ENCODE measurements around the gene DCTN5.

The DCTN5 gene

DNA sequence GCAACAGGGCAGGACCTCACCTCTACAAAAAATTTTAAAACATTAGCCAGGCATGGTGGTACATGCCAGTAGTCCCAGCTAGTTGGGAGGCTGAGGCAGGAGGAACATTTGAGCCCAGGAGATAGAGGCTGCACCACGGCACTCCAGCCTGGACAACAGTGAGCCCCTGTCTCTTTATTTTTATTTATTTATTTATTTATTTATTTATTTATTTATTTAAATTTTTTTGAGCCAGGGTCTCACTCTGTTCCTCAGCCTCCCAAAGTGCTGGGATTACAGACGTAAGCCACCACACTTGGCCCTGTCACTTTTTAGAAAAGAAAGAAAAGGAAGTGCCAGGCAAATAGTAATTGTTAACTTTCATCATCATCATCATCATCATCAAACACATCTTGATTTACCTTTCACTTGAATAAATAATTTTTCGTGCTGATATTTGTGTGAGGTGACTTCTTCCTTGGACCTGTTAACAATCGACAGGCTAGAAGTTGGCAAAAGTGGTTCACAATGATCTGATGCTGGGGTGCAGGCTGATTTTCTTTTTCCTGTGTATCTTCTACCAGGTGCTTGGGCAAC, 6.7 kb upstream of the DCTN5 start:
- H3K27ac ChIP-seq = no peak overlapping the region
- TF ChIP-seq ZFX (IDR thresholded peaks at IDR 0.05) = no peak
- TF ChIP-seq, protein P1, sequence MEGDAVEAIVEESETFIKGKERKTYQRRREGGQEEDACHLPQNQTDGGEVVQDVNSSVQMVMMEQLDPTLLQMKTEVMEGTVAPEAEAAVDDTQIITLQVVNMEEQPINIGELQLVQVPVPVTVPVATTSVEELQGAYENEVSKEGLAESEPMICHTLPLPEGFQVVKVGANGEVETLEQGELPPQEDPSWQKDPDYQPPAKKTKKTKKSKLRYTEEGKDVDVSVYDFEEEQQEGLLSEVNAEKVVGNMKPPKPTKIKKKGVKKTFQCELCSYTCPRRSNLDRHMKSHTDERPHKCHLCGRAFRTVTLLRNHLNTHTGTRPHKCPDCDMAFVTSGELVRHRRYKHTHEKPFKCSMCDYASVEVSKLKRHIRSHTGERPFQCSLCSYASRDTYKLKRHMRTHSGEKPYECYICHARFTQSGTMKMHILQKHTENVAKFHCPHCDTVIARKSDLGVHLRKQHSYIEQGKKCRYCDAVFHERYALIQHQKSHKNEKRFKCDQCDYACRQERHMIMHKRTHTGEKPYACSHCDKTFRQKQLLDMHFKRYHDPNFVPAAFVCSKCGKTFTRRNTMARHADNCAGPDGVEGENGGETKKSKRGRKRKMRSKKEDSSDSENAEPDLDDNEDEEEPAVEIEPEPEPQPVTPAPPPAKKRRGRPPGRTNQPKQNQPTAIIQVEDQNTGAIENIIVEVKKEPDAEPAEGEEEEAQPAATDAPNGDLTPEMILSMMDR (conservative IDR thresholded peaks at IDR 0.05) = no peak

DNA sequence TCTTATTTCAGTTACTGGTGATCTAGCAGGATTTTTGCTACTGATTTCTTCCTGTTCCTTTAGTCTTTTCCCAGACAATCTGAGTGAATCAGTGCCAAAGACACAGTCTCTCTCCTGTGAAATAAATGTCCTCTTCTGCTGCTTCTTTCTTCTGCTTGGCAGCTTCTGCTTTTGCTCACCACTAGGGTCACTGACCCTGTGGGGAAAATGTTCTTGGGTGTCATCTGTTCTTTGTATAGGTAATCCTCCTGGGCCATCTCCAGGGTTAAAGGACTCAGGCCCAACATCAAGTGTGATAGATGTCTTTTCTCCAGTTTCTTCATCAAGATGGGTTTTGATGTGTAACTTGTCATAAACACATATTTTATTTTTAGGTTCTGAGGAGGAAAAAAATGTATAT, 5.3 kb upstream of the DCTN5 start:
- H3K27ac ChIP-seq = no peak overlapping the region
- TF ChIP-seq, protein P1 (conservative IDR thresholded peaks at IDR 0.05) = no peak
- no peak for TF ChIP-seq ZFX (IDR thresholded peaks at IDR 0.05)

- no peak for TF ChIP-seq ZFX (IDR thresholded peaks at IDR 0.05)
- TF ChIP-seq, protein P1 (conservative IDR thresholded peaks at IDR 0.05) = no peak
- H3K27ac ChIP-seq = peak overlapping the region; percentile 86
Measured at GRCh38 chr16:23640615-23640930, 693 bp upstream of the DCTN5 start.

DNA sequence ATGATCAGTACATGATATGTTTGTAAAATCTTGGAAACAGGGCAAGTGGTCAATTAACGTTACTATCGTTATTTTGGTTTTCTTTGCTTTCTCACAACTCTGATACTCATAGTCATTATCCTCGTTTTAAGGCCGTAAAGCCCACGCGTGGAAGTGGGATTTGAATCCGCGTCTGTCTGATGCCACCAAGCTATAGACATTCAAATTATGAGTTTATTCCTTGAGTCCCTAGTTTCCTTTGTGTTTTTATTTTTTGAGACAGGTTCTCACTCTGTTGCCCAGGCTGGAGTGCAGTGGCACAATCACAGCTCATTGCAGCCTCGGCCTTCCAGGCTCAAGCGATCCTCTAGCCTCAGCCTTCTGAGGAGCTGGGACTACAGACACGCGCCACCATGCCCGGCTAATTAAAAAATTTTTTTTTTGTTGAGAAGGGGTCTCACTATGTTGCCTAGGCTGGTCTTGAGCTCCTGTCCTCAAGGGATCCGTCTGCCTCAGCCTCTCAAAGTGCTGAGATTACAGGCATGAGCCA, 1.0 kb downstream of the DCTN5 start:
- peak overlapping the region; percentile 86 for H3K27ac ChIP-seq
- TF ChIP-seq, protein P1 (conservative IDR thresholded peaks at IDR 0.05) = no peak
- TF ChIP-seq ZFX (IDR thresholded peaks at IDR 0.05) = no peak

DNA sequence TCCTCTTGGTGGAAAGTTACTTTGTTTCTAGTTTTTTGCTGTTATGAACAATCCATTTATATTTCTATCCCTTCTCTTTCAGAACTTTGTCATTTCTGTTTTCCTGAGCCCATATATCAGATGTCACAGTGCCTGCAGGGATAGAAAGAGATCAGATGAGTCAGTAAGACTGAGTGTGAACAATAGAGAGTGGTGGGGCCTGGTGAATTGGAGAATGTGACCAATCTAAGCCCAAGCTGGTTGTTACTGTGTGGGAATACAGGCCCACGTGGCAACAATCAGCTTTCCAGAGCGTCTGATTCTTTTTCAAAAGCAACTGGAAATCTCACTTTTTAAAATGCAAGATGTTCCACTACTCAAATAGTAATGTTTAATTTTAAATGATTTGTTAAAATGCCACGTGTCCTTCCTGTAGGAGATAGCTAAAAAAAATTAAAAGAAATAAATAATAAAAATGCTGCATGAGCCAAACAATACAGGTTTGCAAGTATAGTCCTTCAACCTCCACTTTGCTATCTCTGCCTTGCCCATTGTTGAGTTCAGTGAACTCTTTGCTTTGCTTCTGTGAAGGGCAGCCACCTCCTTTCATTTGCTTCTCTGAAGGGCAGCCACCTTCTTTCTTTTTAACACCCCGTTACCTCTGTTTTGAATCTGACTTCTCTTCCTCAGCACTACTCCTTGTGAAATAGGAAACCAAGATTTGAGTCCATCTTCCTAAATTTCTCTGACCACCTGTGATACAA, 9.6 kb downstream of the DCTN5 start:
- no peak overlapping the region for H3K27ac ChIP-seq
- no peak for TF ChIP-seq ZFX (IDR thresholded peaks at IDR 0.05)
- TF ChIP-seq, protein P1 (conservative IDR thresholded peaks at IDR 0.05) = no peak

- no peak overlapping the region for H3K27ac ChIP-seq
- TF ChIP-seq, protein P1 (conservative IDR thresholded peaks at IDR 0.05) = no peak
- TF ChIP-seq ZFX (IDR thresholded peaks at IDR 0.05) = no peak
Measured at GRCh38 chr16:23651943-23652468, 10.7 kb downstream of the DCTN5 start.

- no peak for TF ChIP-seq ZFX (IDR thresholded peaks at IDR 0.05)
- TF ChIP-seq, protein P1 (conservative IDR thresholded peaks at IDR 0.05) = no peak
- H3K27ac ChIP-seq = no peak overlapping the region
Measured at GRCh38 chr16:23663918-23664317, 22.7 kb downstream of the DCTN5 start.
